SU-DHL-6 (cell line): ENCODE measurements around the gene PRRX2.

Experiments used
- EZH2phosphoT487 ChIP-seq: fragments of 200-600 bp; sonication (generic), shearing (Covaris generic); conservative IDR thresholded peaks from 2 replicates; pipeline ENCODE4 v1.6.1; 2018; ENCODE audit warnings: mild to moderate bottlenecking, antibody characterized with exemption, low read length, moderate library complexity, mixed read lengths
- TF ChIP-seq, protein P1 (sequence below): fragments of 200-600 bp; sonication (generic); IDR thresholded peaks from one replicate; pipeline ENCODE4 v1.5.1; 2017; ENCODE audit warnings: antibody characterized with exemption, mild to moderate bottlenecking, low read length, moderate library complexity; ENCODE audit not compliant: insufficient read depth, poor library complexity, severe bottlenecking

DNA sequence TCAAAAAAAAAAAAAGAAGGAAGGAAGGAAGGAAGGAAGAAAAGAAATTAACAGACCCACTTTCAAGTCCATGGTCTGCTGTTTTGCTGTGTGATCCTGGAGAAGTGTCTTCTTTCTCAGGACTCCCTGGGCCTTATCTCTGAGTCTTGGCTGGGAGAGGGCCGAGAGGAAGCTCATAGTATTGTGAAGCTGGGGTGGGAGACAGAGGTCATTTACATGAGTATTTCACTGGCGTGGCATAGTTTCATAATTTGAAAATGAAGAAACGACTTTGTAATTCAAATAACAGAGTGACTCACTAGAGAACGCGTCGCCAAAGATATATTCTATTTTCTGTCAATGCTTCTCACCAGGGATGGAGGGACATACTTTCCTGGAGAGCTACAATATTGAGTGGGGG, 42.1 kb upstream of the PRRX2 start:
- TF ChIP-seq, protein P1, sequence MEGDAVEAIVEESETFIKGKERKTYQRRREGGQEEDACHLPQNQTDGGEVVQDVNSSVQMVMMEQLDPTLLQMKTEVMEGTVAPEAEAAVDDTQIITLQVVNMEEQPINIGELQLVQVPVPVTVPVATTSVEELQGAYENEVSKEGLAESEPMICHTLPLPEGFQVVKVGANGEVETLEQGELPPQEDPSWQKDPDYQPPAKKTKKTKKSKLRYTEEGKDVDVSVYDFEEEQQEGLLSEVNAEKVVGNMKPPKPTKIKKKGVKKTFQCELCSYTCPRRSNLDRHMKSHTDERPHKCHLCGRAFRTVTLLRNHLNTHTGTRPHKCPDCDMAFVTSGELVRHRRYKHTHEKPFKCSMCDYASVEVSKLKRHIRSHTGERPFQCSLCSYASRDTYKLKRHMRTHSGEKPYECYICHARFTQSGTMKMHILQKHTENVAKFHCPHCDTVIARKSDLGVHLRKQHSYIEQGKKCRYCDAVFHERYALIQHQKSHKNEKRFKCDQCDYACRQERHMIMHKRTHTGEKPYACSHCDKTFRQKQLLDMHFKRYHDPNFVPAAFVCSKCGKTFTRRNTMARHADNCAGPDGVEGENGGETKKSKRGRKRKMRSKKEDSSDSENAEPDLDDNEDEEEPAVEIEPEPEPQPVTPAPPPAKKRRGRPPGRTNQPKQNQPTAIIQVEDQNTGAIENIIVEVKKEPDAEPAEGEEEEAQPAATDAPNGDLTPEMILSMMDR, result no peak
- TF ChIP-seq EZH2phosphoT487, result no peak
